Suppressor macrophage treated with lipopolysaccharide for 1 hour (primary cell): ENCODE results near the gene BLOC1S5.
A peak's percentile ranks its signal among the peaks of the same experiment; 100 is the strongest.
"Not testable (repeated sequence)": the region's sequence is repeated elsewhere in the genome, so short reads cannot be mapped to it uniquely, and the experiment has no call there.

Experiments used
- DNase-seq, 3 donors: peaks; one replicate each; pipeline ENCODE4 v3.0.0-alpha.2; 2020 to 2022

Gene BLOC1S5

DNA sequence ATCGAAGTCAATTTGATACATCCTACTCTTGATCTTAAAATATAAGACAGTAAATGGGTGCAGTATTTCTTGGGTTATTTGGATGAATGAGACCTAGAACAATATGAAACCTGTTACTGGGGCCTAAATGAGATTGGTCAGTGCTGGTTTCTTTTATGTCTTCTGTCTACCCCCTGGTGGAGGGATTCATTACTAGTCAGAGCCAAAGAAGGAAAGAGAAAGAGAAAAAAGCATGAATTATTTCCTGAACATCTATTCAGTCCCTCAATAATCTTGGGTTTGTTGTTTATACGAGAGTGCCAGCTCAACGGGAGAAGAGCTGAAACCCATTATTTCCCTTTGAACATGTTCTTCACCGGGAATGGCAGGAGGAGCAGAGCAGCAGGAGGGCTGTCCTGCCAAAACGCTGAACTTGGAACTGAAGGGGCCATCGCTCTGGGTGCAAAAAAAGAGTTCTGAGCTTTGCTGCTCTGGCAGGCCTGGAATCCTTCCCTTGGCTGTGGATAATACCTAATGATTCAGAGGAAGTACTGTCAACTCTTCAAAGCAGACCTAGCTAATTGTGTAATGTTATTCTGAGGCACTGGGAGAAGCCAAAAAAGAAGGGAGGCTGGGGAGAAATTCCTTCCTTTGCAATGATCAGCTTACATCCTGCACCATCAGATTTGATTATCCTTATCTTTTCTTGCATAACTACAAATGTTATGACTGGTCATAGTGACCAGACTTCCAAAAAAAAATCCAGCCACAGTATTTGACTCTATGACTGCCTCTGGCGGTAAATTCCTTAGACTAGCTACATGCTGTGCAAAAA lies 72.0 kb downstream of the BLOC1S5 start:
- peak; percentile 37 to 49 (median 42) for DNase-seq

DNA sequence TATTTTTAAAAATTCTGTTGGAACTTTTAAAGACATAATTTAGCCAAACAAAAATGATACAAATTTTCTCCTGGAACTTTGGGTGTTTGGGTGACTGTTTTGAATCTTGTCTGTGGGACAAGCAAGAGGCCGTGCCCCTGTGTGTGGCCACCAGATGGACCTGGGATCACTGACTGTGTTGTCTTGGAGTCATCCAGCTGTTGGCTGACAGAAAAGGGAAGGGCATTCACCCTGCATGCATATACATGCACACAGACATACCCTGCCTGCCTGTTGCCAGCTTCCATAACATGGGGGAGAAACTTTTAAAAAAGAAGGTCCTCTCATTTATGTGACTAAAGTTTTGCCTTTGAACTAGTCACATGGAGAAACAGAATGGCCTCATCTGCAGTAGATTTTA lies 72.7 kb downstream of the BLOC1S5 start:
- DNase-seq = no peak

DNA sequence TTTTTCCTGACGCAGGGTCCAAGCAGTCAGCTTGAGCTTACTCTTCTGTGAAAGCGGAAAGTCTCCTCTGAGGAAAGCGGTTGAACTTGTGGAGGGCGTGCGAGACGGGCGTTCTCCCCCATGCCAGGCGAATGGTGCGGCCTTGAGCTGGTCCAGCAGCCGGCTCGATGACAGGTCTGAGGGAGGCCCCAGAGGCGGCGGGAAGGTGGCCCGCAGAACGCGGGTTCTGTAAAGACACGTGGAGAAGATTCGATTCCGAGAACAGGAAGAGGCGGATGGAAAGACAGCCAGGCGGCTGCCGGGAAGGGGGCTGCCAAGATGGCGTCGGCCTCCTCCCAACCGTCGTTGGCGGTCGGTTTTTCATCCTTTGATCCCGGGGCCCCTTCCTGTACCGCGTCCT lies 78.0 kb downstream of the BLOC1S5 start:
- DNase-seq = no peak

DNA sequence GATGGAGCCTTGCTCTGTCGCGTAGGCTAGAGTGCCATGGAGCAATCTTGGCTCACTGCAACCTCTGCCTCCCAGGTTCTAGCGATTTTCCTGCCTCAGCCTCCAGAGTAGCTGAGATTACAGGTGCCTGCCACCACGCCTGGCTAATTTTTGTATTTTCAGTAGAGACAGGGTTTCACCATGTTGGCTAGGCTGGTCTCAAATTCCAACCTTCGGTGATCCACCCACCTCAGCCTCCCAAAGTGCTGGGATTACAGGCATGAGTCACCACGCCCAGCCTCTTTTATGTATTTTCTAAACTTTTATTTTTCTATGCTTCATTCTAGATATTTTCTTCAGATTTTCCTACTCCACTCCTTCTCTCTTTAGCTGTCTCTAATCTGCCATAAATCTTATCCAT lies 80.2 kb downstream of the BLOC1S5 start:
- DNase-seq = not testable (repeated sequence)

DNA sequence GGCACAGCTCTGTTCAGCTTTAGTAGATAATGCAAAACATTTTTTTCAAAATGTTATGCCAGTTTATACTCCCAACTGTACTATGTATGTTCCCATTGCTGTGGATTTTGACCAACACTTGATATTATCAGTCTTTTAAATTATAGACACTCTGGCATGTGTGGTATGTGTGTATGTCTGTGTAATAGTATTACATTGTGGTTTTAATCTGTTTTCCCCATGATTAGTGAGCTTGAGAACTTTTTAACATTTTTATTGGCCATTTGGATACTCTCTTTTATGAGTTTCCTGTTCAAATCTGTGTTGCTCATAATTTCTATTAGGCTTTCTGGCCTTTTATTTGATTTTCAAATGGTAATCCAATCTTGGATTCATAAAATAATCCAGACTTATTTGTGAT lies 84.4 kb downstream of the BLOC1S5 start:
- DNase-seq = no peak

DNA sequence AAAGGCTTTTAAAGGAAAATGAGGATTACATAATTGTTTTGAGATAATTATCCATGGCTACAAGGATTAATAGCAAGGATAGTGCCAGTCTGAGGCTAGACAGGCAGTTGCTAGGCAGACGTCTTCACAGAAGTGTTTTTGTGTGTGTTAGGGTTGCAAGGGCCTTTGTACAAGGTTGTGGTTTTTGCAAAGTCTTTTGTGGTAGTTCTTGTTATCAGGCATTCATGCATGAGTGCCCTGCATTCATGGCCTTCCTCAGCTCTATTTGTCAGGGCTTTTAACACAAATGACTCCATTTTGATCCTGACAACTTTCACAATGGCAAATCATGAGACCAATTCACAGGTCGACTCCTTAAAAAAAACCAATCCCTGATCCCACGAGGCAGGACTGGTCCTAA lies 85.5 kb downstream of the BLOC1S5 start:
- no peak for DNase-seq

DNA sequence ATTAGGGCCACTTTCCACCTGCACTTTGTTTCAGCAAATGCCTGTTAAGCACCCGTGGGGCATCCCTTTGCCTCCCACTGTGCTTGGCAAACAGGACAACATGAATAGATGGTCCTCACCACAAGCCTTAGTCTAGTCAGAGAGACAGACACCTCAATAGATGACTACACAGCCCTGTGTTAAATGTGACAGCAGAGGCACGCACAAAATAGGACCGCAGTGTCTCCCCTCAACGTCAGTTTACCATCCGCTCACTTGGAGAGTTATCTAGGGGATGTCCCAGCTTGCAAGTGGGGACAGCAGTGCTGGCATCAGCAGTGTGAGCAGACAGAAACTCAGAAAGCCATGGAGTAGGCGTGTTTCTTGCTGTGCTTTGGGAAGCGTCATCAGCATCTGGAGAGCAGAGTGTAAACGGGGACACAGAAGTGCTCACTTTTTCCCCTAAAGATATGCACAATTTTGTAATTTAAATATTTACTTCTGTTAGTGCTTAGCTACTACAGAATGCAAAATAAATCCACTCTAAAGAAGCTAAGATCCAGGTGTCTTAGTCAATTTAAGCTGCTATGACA lies 87.6 kb downstream of the BLOC1S5 start:
- DNase-seq = no peak

DNA sequence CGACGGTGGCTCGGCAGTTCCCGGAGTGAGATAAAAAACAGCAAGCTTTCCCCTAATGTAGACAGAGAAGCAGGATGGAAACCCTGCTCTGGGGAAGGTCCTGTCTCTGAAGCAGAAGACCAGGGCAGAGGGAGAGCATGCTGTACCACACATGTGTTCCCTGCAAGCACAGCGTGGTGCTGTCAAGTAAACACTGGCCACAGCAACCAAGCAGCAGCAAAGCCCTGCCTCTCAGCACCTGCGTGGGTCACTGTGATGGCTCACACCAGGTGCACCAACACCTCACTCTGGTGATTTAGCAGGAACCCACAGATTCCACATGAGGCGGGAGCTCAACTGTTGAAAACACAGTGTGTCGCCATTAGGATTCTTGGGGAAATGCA lies 88.4 kb downstream of the BLOC1S5 start:
- peak in 1 of 3 donors; percentile 12 for DNase-seq

DNA sequence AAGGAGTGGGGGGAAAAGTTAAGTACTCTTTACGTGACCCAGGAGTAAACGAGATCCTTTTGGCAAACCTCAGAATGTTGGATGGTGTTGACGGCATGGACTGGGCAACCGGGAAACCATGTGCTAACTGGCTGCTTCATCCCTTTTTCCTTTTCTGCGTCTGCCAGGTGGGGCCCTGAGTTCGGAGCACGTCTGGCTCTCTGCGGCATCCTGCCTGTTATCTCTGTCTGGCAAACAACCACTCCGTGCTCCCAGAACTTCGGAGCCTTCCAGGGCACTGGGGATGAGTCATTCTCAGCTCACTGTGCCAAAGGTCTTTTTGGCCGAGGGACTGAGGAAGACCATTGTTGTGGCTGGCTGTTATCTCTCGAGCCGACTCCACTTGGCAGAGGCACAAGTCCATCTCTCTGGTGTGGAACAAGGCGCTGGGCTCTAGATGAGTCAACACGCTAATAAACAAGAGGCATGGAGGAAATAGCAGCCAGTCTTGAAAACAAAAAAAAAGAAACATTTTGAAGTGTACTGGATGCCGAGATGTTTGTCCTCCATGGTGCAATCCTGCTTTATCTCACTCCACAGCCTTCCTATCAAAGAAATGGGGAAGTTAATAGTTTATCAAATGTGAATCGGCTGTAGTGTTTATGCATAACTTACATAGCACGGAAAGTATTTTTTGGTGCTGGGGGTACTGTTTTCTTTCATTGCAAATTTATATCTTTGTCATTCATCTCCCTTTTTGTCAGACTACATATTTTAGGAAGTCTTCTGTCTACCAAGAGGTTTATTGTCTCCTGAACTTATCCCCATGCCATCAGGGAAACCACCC lies 89.0 kb downstream of the BLOC1S5 start:
- peak; percentile 11 to 23 (median 22) for DNase-seq

DNA sequence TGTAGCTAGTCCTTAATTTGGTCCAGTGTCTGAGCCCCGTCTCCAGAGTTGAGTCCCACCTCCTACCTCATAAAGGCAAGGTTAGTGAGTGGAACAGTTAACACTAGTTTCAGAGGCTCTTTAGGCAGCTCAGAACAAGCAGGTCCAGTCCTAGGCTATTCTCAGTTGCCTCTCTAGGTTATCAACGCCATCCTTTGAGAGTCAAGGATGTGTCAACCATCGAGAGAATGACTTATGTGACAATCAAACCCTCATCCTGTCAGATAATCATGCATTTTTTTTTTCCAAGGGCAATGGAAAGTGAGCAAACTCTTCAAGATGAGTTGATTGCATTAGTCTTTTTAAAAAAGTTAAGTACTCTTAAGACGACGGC lies 89.6 kb downstream of the BLOC1S5 start:
- DNase-seq = no peak

DNA sequence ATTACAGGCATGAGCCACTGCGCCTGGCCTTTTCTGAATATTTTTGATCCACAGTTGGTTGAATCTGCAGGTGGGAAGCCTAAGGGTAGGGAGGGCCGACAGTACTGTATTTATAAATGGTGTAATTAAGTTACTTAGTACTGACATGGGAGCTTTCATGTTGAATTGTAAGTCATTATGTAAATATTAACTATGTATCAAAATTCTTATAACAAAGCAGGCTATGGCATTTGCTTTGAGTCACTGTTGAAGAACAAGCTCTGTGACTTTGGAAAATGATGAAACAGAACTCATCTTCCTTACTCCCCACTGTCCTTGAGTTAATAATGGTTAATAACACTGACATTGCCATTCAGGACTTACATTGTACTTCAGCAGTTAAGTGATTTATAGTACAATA lies 90.6 kb downstream of the BLOC1S5 start:
- no peak for DNase-seq

DNA sequence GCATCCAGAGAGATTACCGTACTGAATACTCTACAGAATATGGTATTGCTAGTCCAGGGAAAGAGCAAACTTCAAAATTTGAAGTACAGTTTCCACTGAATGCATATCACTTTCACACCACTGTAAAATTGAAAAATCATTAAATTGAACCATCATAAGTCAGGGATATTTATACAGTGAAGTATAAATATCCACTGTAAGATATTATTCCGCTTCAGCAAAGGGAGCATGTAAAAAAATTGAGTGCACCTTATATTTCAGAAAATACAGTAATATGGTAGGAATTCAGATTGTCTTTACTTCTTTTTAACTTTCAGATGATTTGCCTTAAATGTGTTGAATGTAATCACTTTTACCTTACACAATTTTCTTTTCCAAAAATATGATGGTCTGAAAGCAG lies 92.7 kb downstream of the BLOC1S5 start:
- DNase-seq = no peak

DNA sequence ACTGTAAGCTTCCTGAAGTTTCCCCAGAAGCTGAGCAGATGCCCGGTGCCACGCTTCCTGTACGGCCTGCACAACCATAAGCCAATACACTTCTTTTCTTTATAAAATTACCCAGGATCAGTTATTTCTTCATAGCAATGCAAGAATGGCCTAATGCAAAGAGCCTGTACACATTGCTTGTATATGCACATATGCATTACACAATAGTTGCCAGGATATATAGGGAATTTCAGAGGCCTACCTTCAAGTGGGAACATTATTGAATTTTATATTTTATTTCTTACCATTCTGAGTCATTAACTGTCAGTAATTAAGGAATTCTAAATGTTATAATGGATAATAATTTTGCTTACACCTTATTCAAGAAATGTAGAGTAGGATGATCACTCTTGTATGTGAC lies 93.6 kb downstream of the BLOC1S5 start:
- DNase-seq = no peak
